HuH-7.5 (cell line): Measurements from ENCODE around the gene CCDC38.
"Not testable (repeated sequence)": the region's sequence is repeated elsewhere in the genome, so short reads cannot be mapped to it uniquely, and the experiment has no call there.

Source experiments
- DNase-seq: peaks from one replicate; pipeline ENCODE4 v3.0.0; 2011; ENCODE audit warnings: low spot score

The CCDC38 gene

GRCh38 chr12:95882873-95883272, 59.5 kb downstream of the CCDC38 start:
- DNase-seq: no peak

- DNase-seq: no peak
These were observed 60.3 kb downstream of the CCDC38 start for GRCh38 chr12:95882080-95882479.

- no peak for DNase-seq
These were observed 61.0 kb downstream of the CCDC38 start for GRCh38 chr12:95881331-95881955.

GRCh38 chr12:95880895-95881294, 61.5 kb downstream of the CCDC38 start:
- DNase-seq: no peak

- no peak for DNase-seq
These were observed 64.8 kb downstream of the CCDC38 start for GRCh38 chr12:95877622-95878021.

- no peak for DNase-seq
These were observed 68.0 kb downstream of the CCDC38 start for GRCh38 chr12:95874452-95874851.

- DNase-seq: no peak
These were observed 71.5 kb downstream of the CCDC38 start for GRCh38 chr12:95870897-95871296.

- no peak for DNase-seq
These were observed 79.1 kb downstream of the CCDC38 start for GRCh38 chr12:95863337-95863736.

- DNase-seq: no peak
These were observed 80.4 kb downstream of the CCDC38 start for GRCh38 chr12:95862038-95862437.

GRCh38 chr12:95859947-95860850, 82.2 kb downstream of the CCDC38 start:
- DNase-seq: no peak

GRCh38 chr12:95859344-95859816, 83.0 kb downstream of the CCDC38 start:
- no peak for DNase-seq

- peak; percentile 95 for DNase-seq
These were observed 83.7 kb downstream of the CCDC38 start, which contains the start of gene SNRPF for GRCh38 chr12:95858451-95859343. SNRPF (plus strand) TSS chr12:95858952; CDS start chr12:95859074, 122 bp downstream.

- DNase-seq: no peak
These were observed 84.6 kb downstream of the CCDC38 start for GRCh38 chr12:95857799-95858198.

- no peak for DNase-seq
These were observed 85.3 kb downstream of the CCDC38 start for GRCh38 chr12:95857156-95857555.

GRCh38 chr12:95852133-95852532, 90.3 kb downstream of the CCDC38 start:
- DNase-seq: no peak

GRCh38 chr12:95851606-95852005, 90.8 kb downstream of the CCDC38 start:
- no peak for DNase-seq

- DNase-seq: no peak
These were observed 93.6 kb downstream of the CCDC38 start for GRCh38 chr12:95848575-95849388.

- DNase-seq: not testable (repeated sequence)
These were observed 100.0 kb downstream of the CCDC38 start for GRCh38 chr12:95842426-95842825.

GRCh38 chr12:95838125-95838524, 104.3 kb downstream of the CCDC38 start:
- no peak for DNase-seq

GRCh38 chr12:95837240-95838038, 105.0 kb downstream of the CCDC38 start:
- no peak for DNase-seq
